ENCODE measurements around the gene GNL3. TPM values are rescaled to one million over a fixed set of nuclear protein-coding genes. Genes with fewer than 3 reads are reported as not detected.

GNL3 gene
- total RNA-seq, 2 donors from 2014 or later = 46.1 to 50.5 TPM

Other genes with a start within 250 kb of the GNL3 start
- gene SEMA3G, start 240.9 kb upstream of the GNL3 start, total RNA-seq = 10 to 100 TPM; 12.4 to 17.7 TPM
- gene TNNC1, start 232.0 kb upstream of the GNL3 start, total RNA-seq = 1 to 10 TPM; 3.5 to 5.5 TPM
- gene NISCH, start 230.4 kb upstream of the GNL3 start, total RNA-seq = 10 to 100 TPM; 53.0 to 65.2 TPM
- 100 to 1,000 TPM; 303 to 498 TPM for gene STAB1, start 190.7 kb upstream of the GNL3 start, total RNA-seq
- 10 to 100 TPM; 42.7 to 48.6 TPM for gene NT5DC2, start 152.2 kb upstream of the GNL3 start, total RNA-seq
- 10 to 100 TPM; 13.8 to 22.8 TPM for gene UQCC5, start 149.4 kb upstream of the GNL3 start, total RNA-seq
- gene PBRM1, start 119 bp upstream of the GNL3 start, total RNA-seq = 10 to 100 TPM; 63.8 to 78.1 TPM
- 10 to 100 TPM; 33.5 to 55.9 TPM for gene GLT8D1, start 19.8 kb downstream of the GNL3 start, total RNA-seq
- gene SPCS1, start 20.1 kb downstream of the GNL3 start, total RNA-seq = 10 to 100 TPM; 63.9 to 70.2 TPM
- gene NEK4, start 84.9 kb downstream of the GNL3 start, total RNA-seq = 10 to 100 TPM; 17.3 to 21.5 TPM
- 1 to 10 TPM; 1.3 to 2.6 TPM for gene ITIH1, start 91.6 kb downstream of the GNL3 start, total RNA-seq
- gene ITIH3, start 108.8 kb downstream of the GNL3 start, total RNA-seq = 10 to 100 TPM; 14.8 to 16.1 TPM
- 10 to 100 TPM; 19.1 to 28.8 TPM for gene ITIH4, start 144.6 kb downstream of the GNL3 start, total RNA-seq
- 100 to 1,000 TPM in 1 of 2 donors, 10 to 100 TPM in 1; 78.5 to 105 TPM for gene MUSTN1, start 149.0 kb downstream of the GNL3 start, total RNA-seq
- gene STIMATE, start 211.5 kb downstream of the GNL3 start, total RNA-seq = 10 to 100 TPM; 20.7 to 24.1 TPM

Data from posterior vena cava (tissue), 2 donors.